ENCODE data around the gene PAFAH1B2. TPM values are rescaled to one million over a fixed set of nuclear protein-coding genes. Genes with fewer than 3 reads are reported as not detected.
"Not testable (repeated sequence)": the region's sequence is repeated elsewhere in the genome, so short reads cannot be mapped to it uniquely, and the experiment has no call there.

The PAFAH1B2 gene
- total and polyA plus RNA-seq, 7 experiments from 2014 or later: 13.6 to 62.0 (median 53.6) TPM

DNA sequence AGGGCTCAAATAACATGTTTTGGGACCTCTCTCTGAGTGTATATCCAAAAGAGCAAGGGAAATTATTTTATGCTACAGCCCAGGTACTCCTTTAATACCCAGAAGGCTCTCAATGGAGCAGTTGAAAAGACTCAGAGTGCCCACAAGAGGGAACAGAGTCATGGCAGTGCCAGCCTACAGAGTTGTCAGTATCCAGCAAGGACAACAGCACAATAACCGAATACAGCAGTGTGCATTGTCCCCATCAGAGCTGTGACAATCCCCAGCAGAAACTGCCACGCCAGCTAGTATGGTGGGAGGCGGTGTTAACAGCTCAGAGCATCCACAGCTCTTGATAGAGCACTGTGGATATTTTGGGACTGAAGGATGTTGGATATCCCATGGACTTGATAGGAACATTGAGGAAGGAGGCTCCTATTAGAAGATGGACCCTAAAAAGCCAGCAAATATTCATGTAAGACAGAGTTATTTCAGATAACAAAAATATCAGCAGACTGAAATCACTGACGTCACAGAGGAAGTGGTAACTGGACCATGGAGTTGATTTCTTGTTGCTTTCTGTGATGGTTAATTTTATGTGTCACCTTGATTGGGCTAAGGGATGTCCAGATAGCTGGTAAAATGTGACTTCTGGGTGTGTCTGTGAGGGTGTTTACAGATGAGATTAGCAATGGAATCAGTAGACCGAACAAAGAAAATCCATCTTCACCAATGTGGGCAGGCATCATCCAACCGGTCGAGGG is 17.7 kb upstream of the PAFAH1B2 start:
- ChIA-PET POLR2A (no interaction called here), CTCF (interaction anchor here (0.7 to 1.2 kb wide), 3 partner anchors 12 to 38 kb away, joined by 3 read pairs; no protein-coding TSS in a partner anchor)
- Mint-ChIP-seq H3K4me1 (no peaks in the 10 kb centered on the region), H3K4me3 (no peak overlapping the region), H3K27ac (no peak overlapping the region), H3K9me3 (no peaks in the 10 kb centered on the region), H3K27me3 (peaks cover 0 to 38% (median 0%) of the 10 kb centered on the region in 5 donors), H3K36me3 (no peaks in the 10 kb centered on the region)
- H3K36me3 ChIP-seq (ENCODE audit: control insufficient read depth in 2 of 3, insufficient read depth in 3 of 3, low read length in 3 of 3): no peaks in the 10 kb centered on the region
- H3K4me3 ChIP-seq (ENCODE audit: low read length): no peak overlapping the region
- no peaks in the 10 kb centered on the region for H3K4me1 ChIP-seq (ENCODE audit: control insufficient read depth in 2 of 2, insufficient read depth in 2 of 2, low read length in 2 of 2)
- no peak overlapping the region for H3K27ac ChIP-seq (ENCODE audit: low read depth, low read length)
- H3K27me3 ChIP-seq (ENCODE audit: control insufficient read depth in 2 of 2, insufficient read depth in 2 of 2, low read length in 2 of 2): no peaks in the 10 kb centered on the region
- ATAC-seq: no peak
- no peaks in the 10 kb centered on the region for H3K9me3 ChIP-seq (ENCODE audit: control insufficient read depth in 2 of 3, low read length in 3 of 3)
- no peak for DNase-seq
- intact Hi-C loops (cut with micrococcal nuclease): no loop called here

DNA sequence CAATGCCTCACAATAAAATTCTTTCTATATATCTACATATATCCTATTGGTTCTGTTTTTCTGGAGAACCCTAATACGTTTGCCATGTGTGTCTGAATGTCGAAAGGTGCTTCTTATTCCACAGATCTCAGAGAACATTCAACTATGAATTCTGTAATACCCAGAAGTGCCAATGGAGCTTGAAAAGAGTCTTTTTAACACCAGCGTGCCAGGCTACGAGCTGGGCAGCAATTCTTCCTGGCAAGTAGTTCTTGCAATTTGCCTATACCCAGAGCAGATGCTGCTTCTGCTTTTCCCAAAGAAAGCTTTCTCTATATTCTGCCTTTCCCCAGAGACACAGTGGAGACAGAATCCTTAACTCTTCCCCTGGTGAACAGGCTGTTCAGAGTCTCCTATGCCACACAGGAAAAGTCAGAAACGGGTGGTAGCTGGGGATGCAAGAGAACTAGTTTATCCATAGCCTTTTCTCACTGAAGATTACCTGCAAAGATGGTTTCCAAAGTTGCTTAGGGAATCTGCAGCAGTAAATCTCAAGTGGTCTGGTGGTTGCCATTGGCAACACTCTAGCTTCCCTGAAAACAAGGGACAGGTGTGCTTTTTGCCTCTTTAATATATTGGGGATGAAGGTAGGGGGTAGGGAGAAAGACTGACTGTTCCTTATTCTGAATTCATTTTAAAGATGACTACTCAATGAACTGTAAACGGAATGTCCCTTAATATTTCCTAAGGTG is 16.8 kb upstream of the PAFAH1B2 start:
- DNase-seq (no peak), ATAC-seq (no peak)
- ChIA-PET POLR2A (interaction anchor here (0.6 kb wide), 2 partner anchors 48 to 992 kb away, joined by 3 read pairs; no protein-coding TSS in a partner anchor), CTCF (interaction anchor here (1.2 kb wide), 1 partner anchor 11 kb away, joined by 3 read pairs; no protein-coding TSS in a partner anchor)
- Histone ChIP-seq H3K9me3 (ENCODE audit: control insufficient read depth in 2 of 3, low read length in 3 of 3) (no peaks in the 10 kb centered on the region), H3K4me1 (ENCODE audit: control insufficient read depth in 2 of 2, insufficient read depth in 2 of 2, low read length in 2 of 2) (no peaks in the 10 kb centered on the region), H3K27me3 (ENCODE audit: control insufficient read depth in 2 of 2, insufficient read depth in 2 of 2, low read length in 2 of 2) (no peaks in the 10 kb centered on the region), H3K36me3 (ENCODE audit: control insufficient read depth in 2 of 3, insufficient read depth in 3 of 3, low read length in 3 of 3) (no peaks in the 10 kb centered on the region), H3K4me3 (ENCODE audit: low read length) (no peak overlapping the region), H3K27ac (ENCODE audit: low read depth, low read length) (no peak overlapping the region)
- Mint-ChIP-seq H3K4me1 (no peaks in the 10 kb centered on the region), H3K27me3 (peaks cover 0 to 38% (median 0%) of the 10 kb centered on the region in 5 donors), H3K4me3 (no peak overlapping the region), H3K36me3 (no peaks in the 10 kb centered on the region), H3K27ac (no peak overlapping the region), H3K9me3 (no peaks in the 10 kb centered on the region)
- intact Hi-C loops (cut with micrococcal nuclease): no loop called here

DNA sequence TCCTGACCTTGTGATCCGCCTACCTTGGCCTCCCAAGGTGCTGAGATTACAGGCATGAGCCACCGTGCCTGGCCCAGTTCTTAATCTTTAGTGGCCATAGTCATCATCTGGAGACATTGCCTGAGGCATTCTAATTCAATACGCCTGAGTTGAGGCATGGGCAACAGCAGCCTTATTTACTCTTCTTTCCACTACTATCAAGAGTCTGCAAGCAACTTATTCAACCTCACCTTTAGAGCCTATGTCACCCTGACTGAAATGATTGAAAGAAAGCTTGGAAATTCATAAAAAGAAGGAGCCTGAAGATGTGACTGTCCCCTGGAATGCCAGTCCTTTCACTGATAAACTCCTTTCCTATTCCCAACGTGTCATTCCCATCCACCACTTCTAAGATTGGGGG is 15.8 kb upstream of the PAFAH1B2 start:
- H3K27ac ChIP-seq (ENCODE audit: low read depth, low read length): no peak overlapping the region
- Mint-ChIP-seq H3K27me3 (peaks cover 0 to 29% (median 0%) of the 10 kb centered on the region in 5 donors), H3K9me3 (no peaks in the 10 kb centered on the region), H3K36me3 (no peaks in the 10 kb centered on the region), H3K4me3 (no peak overlapping the region), H3K27ac (no peak overlapping the region), H3K4me1 (peaks cover 0 to 3% (median 0%) of the 10 kb centered on the region in 7 donors)
- intact Hi-C loops (cut with micrococcal nuclease): no loop called here
- ATAC-seq (no peak), DNase-seq (no peak)
- H3K27me3 ChIP-seq (ENCODE audit: control insufficient read depth in 2 of 2, insufficient read depth in 2 of 2, low read length in 2 of 2): no peaks in the 10 kb centered on the region
- POLR2A ChIA-PET: interaction anchor here (0.6 kb wide), 1 partner anchor 98 kb away, joined by 4 read pairs; no protein-coding TSS in a partner anchor
- H3K4me3 ChIP-seq (ENCODE audit: low read length): no peak overlapping the region
- CTCF ChIA-PET: no interaction called here
- no peaks in the 10 kb centered on the region for H3K4me1 ChIP-seq (ENCODE audit: control insufficient read depth in 2 of 2, insufficient read depth in 2 of 2, low read length in 2 of 2)
- no peaks in the 10 kb centered on the region for H3K36me3 ChIP-seq (ENCODE audit: control insufficient read depth in 2 of 3, insufficient read depth in 3 of 3, low read length in 3 of 3)
- no peaks in the 10 kb centered on the region for H3K9me3 ChIP-seq (ENCODE audit: control insufficient read depth in 2 of 3, low read length in 3 of 3)

DNA sequence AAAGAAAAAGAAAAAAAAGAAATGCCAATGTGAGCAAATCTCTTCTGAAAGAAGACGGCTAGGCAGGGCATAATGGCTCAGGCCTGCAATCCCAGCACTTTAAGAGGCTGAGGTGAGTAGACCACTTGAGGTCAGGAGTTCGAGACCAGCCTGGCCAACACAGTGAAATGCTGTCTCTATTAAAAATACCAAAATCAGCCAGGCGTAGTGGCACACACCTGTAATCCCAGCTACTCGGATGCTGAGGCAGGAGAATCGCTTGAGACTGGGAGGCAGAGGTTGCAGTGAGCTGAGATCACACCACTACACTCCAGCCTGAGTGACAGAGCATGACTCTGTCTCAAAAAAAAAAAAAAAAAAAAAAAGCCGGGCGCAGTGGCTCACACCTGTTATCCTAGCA is 13.7 kb upstream of the PAFAH1B2 start:
- H3K4me3 Mint-ChIP-seq; H3K36me3 ChIP-seq (ENCODE audit: control insufficient read depth in 2 of 3, insufficient read depth in 3 of 3, low read length in 3 of 3); H3K9me3 ChIP-seq (ENCODE audit: control insufficient read depth in 2 of 3, low read length in 3 of 3); H3K27ac ChIP-seq (ENCODE audit: low read depth, low read length); H3K36me3 Mint-ChIP-seq; H3K4me3 ChIP-seq (ENCODE audit: low read length); H3K4me1 Mint-ChIP-seq; POLR2A ChIA-PET; H3K27me3 ChIP-seq (ENCODE audit: control insufficient read depth in 2 of 2, insufficient read depth in 2 of 2, low read length in 2 of 2); H3K9me3 Mint-ChIP-seq; H3K27ac Mint-ChIP-seq; DNase-seq; ATAC-seq; H3K4me1 ChIP-seq (ENCODE audit: control insufficient read depth in 2 of 2, insufficient read depth in 2 of 2, low read length in 2 of 2): not testable (repeated sequence)
- intact Hi-C loops (cut with micrococcal nuclease): loop anchor here in 1 of 2 donors (5.0 kb wide), 1 partner anchor 77 kb away; no protein-coding TSS in a partner anchor
- CTCF ChIA-PET: interaction anchor here (0.6 kb wide), 1 partner anchor 251 kb away, joined by 3 read pairs; no protein-coding TSS in a partner anchor
- H3K27me3 Mint-ChIP-seq: peaks cover 0 to 19% (median 0%) of the 10 kb centered on the region in 5 donors

DNA sequence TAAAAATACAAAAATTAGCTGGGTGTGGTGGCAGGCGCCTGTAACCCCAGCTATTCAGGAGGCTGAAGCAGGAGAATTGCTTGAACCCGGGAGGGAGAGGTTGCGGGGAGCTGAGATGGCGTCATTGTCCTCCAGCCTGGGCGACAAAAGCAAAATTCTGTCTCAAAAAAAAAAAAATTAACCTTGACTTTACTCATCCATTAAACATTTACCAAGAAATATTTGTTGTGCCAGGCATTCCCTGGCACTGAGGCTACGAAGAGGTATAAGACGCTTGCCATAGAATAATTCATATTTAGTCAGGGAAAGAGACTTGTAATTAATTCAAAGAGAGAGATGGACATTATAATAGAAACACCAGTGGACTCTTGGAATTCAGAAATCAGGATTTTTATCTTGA is 13.2 kb upstream of the PAFAH1B2 start:
- ChIA-PET CTCF (interaction anchor here (0.6 kb wide), 2 partner anchors 26 to 252 kb away, joined by 3 read pairs; no protein-coding TSS in a partner anchor), POLR2A (no interaction called here)
- Histone ChIP-seq H3K4me3 (ENCODE audit: low read length) (no peak overlapping the region), H3K9me3 (ENCODE audit: control insufficient read depth in 2 of 3, low read length in 3 of 3) (no peaks in the 10 kb centered on the region), H3K27ac (ENCODE audit: low read depth, low read length) (no peak overlapping the region), H3K27me3 (ENCODE audit: control insufficient read depth in 2 of 2, insufficient read depth in 2 of 2, low read length in 2 of 2) (no peaks in the 10 kb centered on the region), H3K36me3 (ENCODE audit: control insufficient read depth in 2 of 3, insufficient read depth in 3 of 3, low read length in 3 of 3) (no peaks in the 10 kb centered on the region), H3K4me1 (ENCODE audit: control insufficient read depth in 2 of 2, insufficient read depth in 2 of 2, low read length in 2 of 2) (no peaks in the 10 kb centered on the region)
- intact Hi-C loops (cut with micrococcal nuclease): loop anchor here in 1 of 2 donors (5.0 kb wide), 1 partner anchor 76 kb away; no protein-coding TSS in a partner anchor
- H3K4me1 Mint-ChIP-seq: peaks cover 0 to 3% (median 0%) of the 10 kb centered on the region in 7 donors
- DNase-seq (no peak), ATAC-seq (no peak)
- no peak overlapping the region for H3K4me3 Mint-ChIP-seq
- H3K9me3 Mint-ChIP-seq: no peaks in the 10 kb centered on the region
- peaks cover 0 to 19% (median 0%) of the 10 kb centered on the region in 5 donors for H3K27me3 Mint-ChIP-seq
- no peak overlapping the region for H3K27ac Mint-ChIP-seq
- H3K36me3 Mint-ChIP-seq: no peaks in the 10 kb centered on the region

DNA sequence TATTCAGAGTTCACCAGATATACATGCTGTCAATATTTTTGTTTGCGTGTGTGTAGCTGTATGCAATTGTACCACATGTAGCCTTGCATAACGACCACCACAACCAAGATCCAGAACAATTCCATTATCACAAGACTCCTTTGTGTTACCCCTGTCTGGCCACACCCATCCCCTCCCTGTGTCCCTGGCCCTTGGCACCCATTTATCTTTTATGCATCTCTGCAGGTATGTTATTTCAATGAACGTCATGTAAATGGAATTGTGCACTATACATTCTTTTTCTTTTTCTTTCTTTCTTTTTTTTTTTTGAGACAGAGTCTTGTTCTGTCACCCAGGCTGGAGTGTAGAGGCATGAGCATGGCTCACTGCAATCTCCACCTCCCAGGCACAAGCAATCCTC is 9.7 kb upstream of the PAFAH1B2 start:
- no peak for ATAC-seq
- no peak for DNase-seq
- Histone ChIP-seq H3K4me1 (ENCODE audit: control insufficient read depth in 2 of 2, insufficient read depth in 2 of 2, low read length in 2 of 2) (no peaks in the 10 kb centered on the region), H3K27ac (ENCODE audit: low read depth, low read length) (no peak overlapping the region), H3K4me3 (ENCODE audit: low read length) (no peak overlapping the region), H3K27me3 (ENCODE audit: control insufficient read depth in 2 of 2, insufficient read depth in 2 of 2, low read length in 2 of 2) (no peaks in the 10 kb centered on the region), H3K36me3 (ENCODE audit: control insufficient read depth in 2 of 3, insufficient read depth in 3 of 3, low read length in 3 of 3) (no peaks in the 10 kb centered on the region), H3K9me3 (ENCODE audit: control insufficient read depth in 2 of 3, low read length in 3 of 3) (no peaks in the 10 kb centered on the region)
- peaks cover 0 to 3% (median 0%) of the 10 kb centered on the region in 7 donors for H3K4me1 Mint-ChIP-seq
- H3K27me3 Mint-ChIP-seq: peaks cover 0 to 4% (median 3%) of the 10 kb centered on the region in 5 donors
- POLR2A ChIA-PET: no interaction called here
- no peaks in the 10 kb centered on the region for H3K36me3 Mint-ChIP-seq
- H3K4me3 Mint-ChIP-seq: no peak overlapping the region
- CTCF ChIA-PET: no interaction called here
- intact Hi-C loops (cut with micrococcal nuclease): loop anchor here in 1 of 2 donors (5.0 kb wide), 1 partner anchor 73 kb away; no protein-coding TSS in a partner anchor
- H3K9me3 Mint-ChIP-seq: no peaks in the 10 kb centered on the region
- no peak overlapping the region for H3K27ac Mint-ChIP-seq

Measured in naive thymus-derived CD4-positive, alpha-beta T cell (primary cell).